GM12874 (cell line): ENCODE measurements around the gene MRPL10.

Source experiments
- CTCF ChIP-seq: IDR thresholded peaks from 2 replicates; pipeline ENCODE4 v1.5.1; 2011; ENCODE audit warnings: low read depth, mild to moderate bottlenecking, control low read depth, low read length, moderate library complexity; ENCODE audit not compliant: insufficient read depth

Gene MRPL10

GRCh38 chr17:47866941-47867340 is 35.6 kb upstream of the MRPL10 start:
- no peak for TF ChIP-seq CTCF

DNA sequence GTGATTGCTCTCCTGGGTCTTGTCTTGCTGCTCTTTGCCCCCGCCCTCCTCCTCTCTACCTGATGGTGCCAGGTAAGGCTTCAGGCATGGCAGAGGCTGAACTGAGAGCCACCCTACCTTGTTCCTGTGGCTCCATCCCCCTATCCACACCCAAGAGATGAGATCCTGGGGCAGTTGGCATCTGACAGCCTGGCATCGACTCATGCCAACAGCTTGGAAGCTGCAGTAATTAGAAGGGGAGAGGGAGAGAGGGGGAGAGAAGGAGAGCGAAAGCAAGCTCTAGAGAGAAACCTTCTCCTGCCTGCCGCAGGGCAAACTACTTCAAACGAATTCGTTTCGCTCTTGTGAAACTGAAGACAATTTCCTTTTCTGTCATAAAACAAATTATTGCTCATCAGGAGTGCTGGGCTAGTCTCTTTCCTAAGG is 33.5 kb upstream of the MRPL10 start:
- TF ChIP-seq CTCF, result no peak

DNA sequence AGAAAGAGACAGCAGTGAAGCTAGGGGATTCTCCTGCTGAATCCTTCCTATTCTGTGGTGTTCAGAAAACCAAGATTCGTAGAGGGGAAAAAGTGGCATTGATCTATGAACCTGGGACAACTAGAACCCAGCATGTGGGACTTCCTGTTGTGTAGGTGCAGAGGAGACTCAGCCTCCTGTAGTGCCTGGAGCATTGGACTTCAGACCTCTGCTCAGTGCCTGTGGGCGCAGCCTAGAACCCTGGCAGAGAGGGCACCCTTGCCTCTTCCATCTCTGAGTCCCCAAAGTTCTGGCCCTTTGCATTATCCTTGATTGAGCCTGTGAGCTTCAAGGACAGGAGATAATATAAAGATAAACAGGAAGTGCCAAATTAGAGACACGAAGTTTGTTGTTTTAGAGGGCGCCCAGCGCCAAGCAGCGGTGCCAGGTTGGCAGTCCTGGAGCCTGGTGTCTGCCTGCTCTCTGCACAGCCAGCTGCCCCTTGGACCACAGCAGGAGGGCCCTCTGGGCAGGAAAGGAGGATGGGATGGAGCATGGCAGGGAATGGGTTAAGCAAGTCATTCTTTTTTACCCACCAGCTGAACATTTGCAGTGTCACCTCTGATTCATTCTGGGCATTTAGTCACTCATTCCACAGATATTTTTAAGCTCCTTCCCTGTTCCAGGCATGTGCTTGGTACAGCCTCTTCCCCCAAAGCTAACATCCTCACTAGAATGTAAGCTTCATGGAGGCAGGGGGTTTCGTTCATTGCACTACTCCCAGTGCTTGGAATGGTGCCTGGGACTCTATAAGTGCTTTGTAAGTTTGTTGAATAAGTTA is 31.5 kb upstream of the MRPL10 start:
- TF ChIP-seq CTCF, result no peak

GRCh38 chr17:47860386-47860785 is 29.0 kb upstream of the MRPL10 start:
- TF ChIP-seq CTCF, result no peak

- TF ChIP-seq CTCF, result no peak
Measured at GRCh38 chr17:47857551-47858455, 26.5 kb upstream of the MRPL10 start.

DNA sequence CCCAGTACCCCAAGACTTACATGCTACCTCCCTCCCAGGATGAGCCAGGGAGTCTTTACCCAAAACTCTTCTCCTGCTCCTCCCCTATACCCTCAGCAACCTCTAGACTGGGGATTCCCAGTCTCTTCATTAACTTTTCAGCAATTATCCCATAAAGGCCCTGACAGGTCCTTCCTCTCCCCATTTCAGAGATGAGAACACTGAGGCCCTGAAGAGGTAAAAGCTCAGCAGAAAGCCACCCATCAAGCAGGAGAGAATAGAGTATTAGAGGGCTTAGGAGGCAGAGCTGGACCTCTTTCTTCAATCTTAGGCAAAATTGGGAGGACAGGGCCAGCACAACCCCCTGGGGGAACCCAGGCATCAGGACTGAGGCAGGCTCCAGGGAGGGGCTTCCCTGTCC is 25.5 kb upstream of the MRPL10 start:
- TF ChIP-seq CTCF, result no peak

- TF ChIP-seq CTCF, result no peak
Measured at GRCh38 chr17:47855737-47856136, 24.4 kb upstream of the MRPL10 start.
